Skeletal muscle satellite cell (primary cell): ENCODE measurements around the gene FNDC4.

Experiments used
- H3K27me3 ChIP-seq: 2 replicates; pipeline ENCODE4 v1.7.0; 2013; ENCODE audit warnings: low read length; ENCODE audit not compliant: control insufficient read depth, insufficient read depth
- H3K36me3 ChIP-seq: 2 replicates; pipeline ENCODE4 v1.7.0; 2013; ENCODE audit warnings: mild to moderate bottlenecking, control low read depth, low read length; ENCODE audit not compliant: insufficient read depth
- H3K4me1 ChIP-seq: 2 replicates; pipeline ENCODE4 v1.7.0; 2013; ENCODE audit warnings: low read length; ENCODE audit not compliant: control insufficient read depth, insufficient read depth
- H3K4me2 ChIP-seq: 2 replicates; pipeline ENCODE4 v1.7.0; 2013; ENCODE audit warnings: mild to moderate bottlenecking, low read length
- H3K4me3 ChIP-seq: 2 replicates; pipeline ENCODE4 v1.7.0; 2013; ENCODE audit warnings: low read length
- H3K9ac ChIP-seq: 2 replicates; pipeline ENCODE4 v1.7.0; 2013; ENCODE audit warnings: mild to moderate bottlenecking, low read depth, low read length, moderate library complexity
- H3K9me3 ChIP-seq: replicated peaks from 2 replicates; pipeline ENCODE4 v1.7.0; 2013; ENCODE audit warnings: mild to moderate bottlenecking, control low read depth, low read length

The FNDC4 gene

DNA sequence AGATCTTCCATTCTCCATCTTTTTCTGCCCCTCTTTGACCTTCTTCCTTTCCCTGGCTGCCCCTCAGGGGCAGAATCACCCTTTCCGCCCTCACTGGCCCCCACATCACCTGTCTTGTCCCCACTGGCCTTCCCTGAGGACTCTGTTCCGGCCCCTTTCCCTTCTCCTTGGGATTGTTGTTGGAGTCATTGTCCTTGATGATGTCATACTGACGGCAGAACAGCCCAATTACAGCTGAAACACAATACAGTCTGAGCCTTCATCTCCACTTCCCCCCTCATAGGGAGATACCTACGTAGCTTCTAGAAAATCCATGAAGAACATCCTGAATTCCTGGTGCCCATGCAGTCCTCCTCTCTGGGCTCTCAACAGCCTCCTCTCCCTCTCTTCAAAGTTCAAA is 2.4 kb downstream of the FNDC4 start:
- Histone ChIP-seq H3K4me3 (no peak overlapping the region), H3K4me1 (peaks cover 21% of the 10 kb centered on the region), H3K4me2 (no peak overlapping the region), H3K9me3 (no peaks in the 10 kb centered on the region), H3K9ac (no peak overlapping the region), H3K36me3 (peaks cover 4% of the 10 kb centered on the region), H3K27me3 (no peaks in the 10 kb centered on the region)

- no peaks in the 10 kb centered on the region for H3K9me3 ChIP-seq
- H3K4me3 ChIP-seq, result peak within 1 kb of the TSS; percentile 77
- peak within 1 kb of the TSS; percentile 92 for H3K4me2 ChIP-seq
- peaks cover 21% of the 10 kb centered on the region for H3K4me1 ChIP-seq
- peak within 1 kb of the TSS; percentile 74 for H3K9ac ChIP-seq
- peaks cover 10% of the 10 kb centered on the region for H3K36me3 ChIP-seq
- no peaks in the 10 kb centered on the region for H3K27me3 ChIP-seq
These were observed 5.3 kb downstream of the FNDC4 start, which contains the start of gene IFT172 for GRCh38 chr2:27489498-27490397. IFT172 (minus strand) TSS chr2:27489743; CDS start chr2:27489653, 90 bp downstream.

GRCh38 chr2:27489118-27489497 is 5.9 kb downstream of the FNDC4 start:
- peaks cover 17% of the 10 kb centered on the region for H3K4me1 ChIP-seq
- no peaks in the 10 kb centered on the region for H3K9me3 ChIP-seq
- H3K4me3 ChIP-seq, result peak overlapping the region; percentile 77
- peaks cover 11% of the 10 kb centered on the region for H3K36me3 ChIP-seq
- H3K27me3 ChIP-seq, result no peaks in the 10 kb centered on the region
- peak overlapping the region; percentile 92 for H3K4me2 ChIP-seq
- peak overlapping the region; percentile 74 for H3K9ac ChIP-seq

DNA sequence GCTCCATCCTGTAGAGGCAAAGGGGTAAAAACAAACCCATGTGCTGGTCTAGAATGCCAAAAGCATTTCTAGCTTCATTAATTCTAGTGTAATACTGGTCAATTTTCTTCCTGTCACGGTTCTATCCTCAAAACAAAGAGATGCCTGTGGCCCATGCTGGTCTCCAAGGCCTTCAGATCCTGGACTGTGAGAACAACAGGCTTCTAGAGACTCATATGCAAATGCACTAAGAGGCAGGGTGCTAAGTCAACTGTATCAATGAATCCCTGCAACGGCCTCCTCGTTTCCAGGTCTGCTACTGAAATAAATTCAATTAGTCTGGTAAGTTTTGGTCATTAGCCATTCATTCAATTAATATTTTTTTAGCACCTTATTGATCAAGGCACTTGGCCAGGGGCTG is 9.5 kb downstream of the FNDC4 start:
- peaks cover 22% of the 10 kb centered on the region for H3K36me3 ChIP-seq

GRCh38 chr2:27471961-27472360 is 23.0 kb downstream of the FNDC4 start:
- Histone ChIP-seq H3K9ac (no peak overlapping the region), H3K4me1 (no peaks in the 10 kb centered on the region), H3K4me3 (no peak overlapping the region), H3K36me3 (peaks cover 26% of the 10 kb centered on the region), H3K4me2 (no peak overlapping the region), H3K27me3 (no peaks in the 10 kb centered on the region), H3K9me3 (no peaks in the 10 kb centered on the region)

More for the DNA sequence above, 9.5 kb downstream of the FNDC4 start:
- no peak overlapping the region for H3K4me3 ChIP-seq
- no peaks in the 10 kb centered on the region for H3K9me3 ChIP-seq
- H3K27me3 ChIP-seq, result no peaks in the 10 kb centered on the region
- H3K4me2 ChIP-seq, result no peak overlapping the region
- H3K9ac ChIP-seq, result no peak overlapping the region
- H3K4me1 ChIP-seq, result peaks cover 13% of the 10 kb centered on the region

DNA sequence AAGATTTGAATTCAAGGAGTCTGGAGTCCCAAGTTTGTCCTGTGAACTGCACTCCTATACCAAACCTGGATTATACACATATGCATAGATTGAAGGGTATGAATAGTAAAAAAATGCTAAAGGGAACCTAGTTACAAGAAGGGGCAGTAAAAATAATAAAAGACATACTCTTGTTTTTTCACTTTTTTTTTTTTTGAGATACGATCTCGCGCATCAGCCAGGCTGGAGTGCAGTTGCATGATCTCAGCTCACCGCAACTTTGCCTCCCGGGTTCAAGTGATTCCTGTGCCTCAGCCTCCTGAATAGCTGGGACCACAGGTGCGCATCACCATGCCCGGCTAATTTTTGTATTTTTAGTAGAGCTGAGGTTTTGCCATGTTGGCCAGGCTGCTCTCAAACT is 30.6 kb downstream of the FNDC4 start:
- H3K4me2 ChIP-seq, result no peak overlapping the region
- H3K9me3 ChIP-seq, result no peaks in the 10 kb centered on the region
- H3K4me1 ChIP-seq, result no peaks in the 10 kb centered on the region
- no peak overlapping the region for H3K4me3 ChIP-seq
- H3K36me3 ChIP-seq, result peaks cover 3% of the 10 kb centered on the region
- no peaks in the 10 kb centered on the region for H3K27me3 ChIP-seq
- H3K9ac ChIP-seq, result no peak overlapping the region

GRCh38 chr2:27461118-27461517 is 33.9 kb downstream of the FNDC4 start:
- Histone ChIP-seq H3K9me3 (no peaks in the 10 kb centered on the region), H3K36me3 (peaks cover 19% of the 10 kb centered on the region), H3K4me2 (no peak overlapping the region), H3K9ac (no peak overlapping the region), H3K27me3 (no peaks in the 10 kb centered on the region), H3K4me3 (no peak overlapping the region), H3K4me1 (no peaks in the 10 kb centered on the region)

DNA sequence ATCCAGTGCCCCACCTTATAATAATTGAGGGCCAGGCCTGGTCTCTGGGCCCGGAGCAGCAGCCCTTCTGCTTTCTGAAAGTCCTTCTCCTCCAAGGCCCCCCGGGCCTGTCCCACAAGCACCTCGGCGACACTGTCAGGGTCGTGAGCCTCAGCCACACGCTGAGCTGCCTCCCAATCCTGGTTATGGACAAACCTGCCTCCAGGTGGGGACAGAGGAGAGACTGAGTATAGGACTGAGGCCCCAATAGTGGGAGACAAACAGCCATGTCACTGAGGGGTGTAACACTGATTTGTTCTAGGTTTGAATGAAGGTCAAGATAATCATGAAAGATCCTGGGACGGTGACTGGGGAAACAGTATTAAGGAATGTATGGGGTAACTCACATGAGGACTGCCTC is 41.0 kb downstream of the FNDC4 start:
- peaks cover 42% of the 10 kb centered on the region for H3K36me3 ChIP-seq
- H3K9me3 ChIP-seq, result no peaks in the 10 kb centered on the region
- H3K27me3 ChIP-seq, result no peaks in the 10 kb centered on the region
- no peak overlapping the region for H3K4me2 ChIP-seq
- H3K9ac ChIP-seq, result no peak overlapping the region
- no peaks in the 10 kb centered on the region for H3K4me1 ChIP-seq
- H3K4me3 ChIP-seq, result no peak overlapping the region

DNA sequence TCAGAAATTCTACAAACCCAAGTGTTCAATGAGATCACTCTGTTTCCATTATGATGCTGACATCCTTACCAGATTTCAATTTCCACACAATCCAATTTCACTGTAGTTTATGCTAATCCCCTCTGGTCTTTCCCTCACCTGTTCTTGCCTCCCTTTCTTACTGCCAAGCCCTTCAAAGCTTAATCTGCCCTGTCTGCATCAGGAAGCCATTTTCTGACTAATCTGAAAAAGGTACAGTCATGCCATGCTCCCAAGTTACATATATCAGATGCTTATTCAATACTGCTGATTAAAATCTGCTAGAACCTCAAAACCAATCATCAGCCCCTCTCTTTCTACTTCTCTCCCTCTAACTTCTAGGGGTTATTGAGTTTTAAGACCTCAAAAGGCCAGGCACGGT is 43.9 kb downstream of the FNDC4 start:
- no peaks in the 10 kb centered on the region for H3K27me3 ChIP-seq
- no peaks in the 10 kb centered on the region for H3K9me3 ChIP-seq
- no peaks in the 10 kb centered on the region for H3K4me1 ChIP-seq
- no peak overlapping the region for H3K4me3 ChIP-seq
- H3K4me2 ChIP-seq, result no peak overlapping the region
- H3K36me3 ChIP-seq, result peaks cover 44% of the 10 kb centered on the region
- no peak overlapping the region for H3K9ac ChIP-seq

- Histone ChIP-seq H3K36me3 (peaks cover 38% of the 10 kb centered on the region), H3K4me3 (no peak overlapping the region), H3K4me1 (no peaks in the 10 kb centered on the region), H3K9me3 (no peaks in the 10 kb centered on the region), H3K9ac (no peak overlapping the region), H3K27me3 (no peaks in the 10 kb centered on the region), H3K4me2 (no peak overlapping the region)
These were observed 46.6 kb downstream of the FNDC4 start for GRCh38 chr2:27448381-27448780.

DNA sequence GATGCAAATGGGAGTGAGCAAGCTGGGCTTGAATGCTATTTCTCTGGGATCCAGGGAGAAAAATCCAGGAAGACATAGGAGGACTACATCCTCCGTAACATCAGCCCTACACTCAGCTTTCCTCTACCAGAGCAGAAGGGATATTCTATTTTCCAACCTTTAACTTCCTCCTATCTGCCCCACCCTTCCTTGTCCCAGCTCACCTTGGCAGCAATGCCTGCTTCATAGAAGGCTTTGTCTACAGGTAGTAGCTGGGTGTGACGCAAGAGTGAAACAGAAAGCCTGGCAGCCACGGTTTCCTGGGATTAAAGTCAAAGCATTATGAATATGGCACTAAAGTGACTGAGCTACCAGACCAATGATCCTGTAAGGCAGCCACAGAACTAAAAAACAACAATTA is 48.9 kb downstream of the FNDC4 start:
- Histone ChIP-seq H3K4me1 (no peaks in the 10 kb centered on the region), H3K9ac (no peak overlapping the region), H3K27me3 (no peaks in the 10 kb centered on the region), H3K4me2 (no peak overlapping the region), H3K36me3 (peaks cover 46% of the 10 kb centered on the region), H3K9me3 (no peaks in the 10 kb centered on the region), H3K4me3 (no peak overlapping the region)

- Histone ChIP-seq H3K9ac (no peak overlapping the region), H3K4me1 (no peaks in the 10 kb centered on the region), H3K4me2 (no peak overlapping the region), H3K36me3 (peaks cover 49% of the 10 kb centered on the region), H3K9me3 (no peaks in the 10 kb centered on the region), H3K27me3 (no peaks in the 10 kb centered on the region), H3K4me3 (no peak overlapping the region)
These were observed 49.4 kb downstream of the FNDC4 start for GRCh38 chr2:27445615-27446014.
